Left colon (tissue), 2 donors: ENCODE measurements around the gene ABL1. TPM values are rescaled to one million over a fixed set of nuclear protein-coding genes. Genes with fewer than 3 reads are reported as not detected.
"Not testable (repeated sequence)": the region's sequence is repeated elsewhere in the genome, so short reads cannot be mapped to it uniquely, and the experiment has no call there.

Experiments used
- ATAC-seq: fragments of 200-7000 bp; cut with Tn5 transposase; one replicate; pipeline ENCODE4 v1.9.1; 2020; ENCODE audit warnings: mild to moderate bottlenecking, moderate library complexity
- DNase-seq, 2 donors: peaks; one replicate each; pipeline ENCODE4 v3.0.0-alpha.2; 2020
- intact Hi-C, 2 donors: fragments of 100-400 bp; cut with DNase I in 1 of 2; cut with micrococcal nuclease in 1 of 2; formaldehyde crosslinking; loops; one replicate each; pipeline versions ENCODE4 v1.11.2 to v1.14.0; 2022; cut with DNase I, micrococcal nuclease
- long read RNA-seq: library from polyadenylated mRNA; unstranded; transcript quantifications from one replicate; pipeline ENCODE4 v2.0.0, GENCODE V29; 2021
- total RNA-seq, 2 donors: library from RNA; stranded (reverse); fragmentation: NEBNext Ultra II Directional; extraction: Animal tissue kit (Norgen Biotek cat#: 25700); gene quantifications; one replicate each; pipeline ENCODE4 v1.2.1, GENCODE V29; 2021
- donor health status: DM: no; HTN: no; CAD: no.
- donor health status: DM: yes; HTN: yes; CAD: no.

Gene ABL1
- 10 to 100 TPM; 79.0 to 93.9 TPM for total RNA-seq
- long read RNA-seq, partial matches to known transcripts, result 3 of 32 reads
- long read RNA-seq, other reads (novel, unspliced or antisense), result 29 of 32 reads

- DNase-seq, result peak; percentile 77 to 86
- intact Hi-C loops, result no loop called here
- peak; percentile 78 for ATAC-seq
Observed at GRCh38 chr9:130834371-130835336, at the start of gene ABL1. TSS of gene ABL1 (plus strand) at chr9:130835254. CDS start at chr9:130835447, 193 bp downstream.

GRCh38 chr9:130785940-130786508 is 49.0 kb upstream of the ABL1 start:
- no peak for DNase-seq
- intact Hi-C loops, result no loop called here
- no peak for ATAC-seq

- ATAC-seq (no peak), DNase-seq (no peak)
- intact Hi-C loops, result no loop called here
Observed at GRCh38 chr9:130786526-130786925, 48.5 kb upstream of the ABL1 start.

GRCh38 chr9:130789747-130790672 is 45.0 kb upstream of the ABL1 start:
- no peak for ATAC-seq
- intact Hi-C loops, result no loop called here
- DNase-seq, result no peak

GRCh38 chr9:130791303-130791894 is 43.7 kb upstream of the ABL1 start:
- ATAC-seq (peak; percentile 64), DNase-seq (no peak)
- intact Hi-C loops, result no loop called here

- ATAC-seq, result peak; percentile 67
- intact Hi-C loops, result no loop called here
- no peak for DNase-seq
Observed at GRCh38 chr9:130793589-130793988, 41.5 kb upstream of the ABL1 start.

GRCh38 chr9:130794021-130794420 is 41.0 kb upstream of the ABL1 start:
- ATAC-seq, intact Hi-C loops, DNase-seq: not testable (repeated sequence)

- not testable (repeated sequence) for DNase-seq, ATAC-seq
Observed at GRCh38 chr9:130794423-130794822, 40.6 kb upstream of the ABL1 start.

GRCh38 chr9:130794923-130795495 is 40.0 kb upstream of the ABL1 start:
- DNase-seq (no peak), ATAC-seq (no peak)
- intact Hi-C loops, result no loop called here

More at GRCh38 chr9:130794423-130794822, 40.6 kb upstream of the ABL1 start:
- intact Hi-C loops, result not testable (repeated sequence)

- ATAC-seq, DNase-seq, intact Hi-C loops: not testable (repeated sequence)
Observed at GRCh38 chr9:130803116-130803515, 31.9 kb upstream of the ABL1 start.

GRCh38 chr9:130805510-130806326 is 29.3 kb upstream of the ABL1 start:
- no peak for DNase-seq
- intact Hi-C loops, result no loop called here
- ATAC-seq, result no peak

- DNase-seq (no peak), ATAC-seq (no peak)
- intact Hi-C loops, result no loop called here
Observed at GRCh38 chr9:130806327-130806716, 28.7 kb upstream of the ABL1 start.

GRCh38 chr9:130810609-130811136 is 24.4 kb upstream of the ABL1 start:
- ATAC-seq (no peak), DNase-seq (no peak)
- intact Hi-C loops, result no loop called here

- intact Hi-C loops, result no loop called here
- ATAC-seq (no peak), DNase-seq (no peak)
Observed at GRCh38 chr9:130815242-130815808, 19.7 kb upstream of the ABL1 start.

GRCh38 chr9:130817914-130818313 is 17.1 kb upstream of the ABL1 start:
- intact Hi-C loops, result no loop called here
- no peak for ATAC-seq
- DNase-seq, result no peak

GRCh38 chr9:130820135-130820738 is 14.8 kb upstream of the ABL1 start:
- ATAC-seq (no peak), DNase-seq (no peak)
- intact Hi-C loops, result no loop called here
